Liver (tissue), 9 donors: Measurements from ENCODE around the gene CYBA. TPM values are rescaled to one million over a fixed set of nuclear protein-coding genes. Genes with fewer than 3 reads are reported as not detected.

Experiments
- DNase-seq: peaks from one replicate; pipeline ENCODE4 v3.0.0-alpha.2; 2017; ENCODE audit warnings: low spot score
- H3K27ac ChIP-seq, 2 donors: one replicate each; pipeline ENCODE4 v1.7.0; 2013; ENCODE audit warnings: inconsistent platforms in 2 of 2, low read length in 2 of 2, control low read depth in 1 of 2, low read depth in 1 of 2, mild to moderate bottlenecking in 1 of 2
- H3K27me3 ChIP-seq, 4 donors: one replicate each; pipeline versions ENCODE4 v1.6.1 to v1.7.0; 2013; ENCODE audit warnings: low read length in 3 of 4, inconsistent platforms in 1 of 4, mild to moderate bottlenecking in 1 of 4, moderate library complexity in 1 of 4; ENCODE audit not compliant: control insufficient read depth in 4 of 4, insufficient read depth in 4 of 4
- H3K36me3 ChIP-seq, 4 donors: one replicate each; pipeline versions ENCODE4 v1.6.1 to v1.7.0; 2013; ENCODE audit warnings: low read length in 3 of 4, mild to moderate bottlenecking in 3 of 4, low read depth in 1 of 4, moderate library complexity in 1 of 4; ENCODE audit not compliant: control insufficient read depth in 4 of 4, insufficient read depth in 3 of 4
- H3K4me1 ChIP-seq, 4 donors: one replicate each; pipeline versions ENCODE4 v1.6.1 to v1.7.0; 2013; ENCODE audit warnings: low read length in 3 of 4, mild to moderate bottlenecking in 3 of 4, moderate library complexity in 1 of 4; ENCODE audit not compliant: control insufficient read depth in 4 of 4, insufficient read depth in 4 of 4
- H3K4me3 ChIP-seq, 3 donors: one replicate each; pipeline versions ENCODE4 v1.6.1 to v1.7.0; 2013; ENCODE audit warnings: low read length in 3 of 3, control low read depth in 1 of 3, low read depth in 1 of 3, mild to moderate bottlenecking in 1 of 3
- H3K9ac ChIP-seq, 2 donors: one replicate each; pipeline ENCODE4 v1.7.0; 2013; ENCODE audit warnings: low read length in 2 of 2, mild to moderate bottlenecking in 2 of 2, moderate library complexity in 2 of 2, control low read depth in 1 of 2, low read depth in 1 of 2
- H3K9me3 ChIP-seq, 4 donors: one replicate each; pipeline versions ENCODE4 v1.6.1 to v1.7.0; 2013; ENCODE audit warnings: low read length in 3 of 4; ENCODE audit not compliant: control insufficient read depth in 4 of 4
- EGR1 ChIP-seq, 2 donors: IDR thresholded peaks; 2 replicates each; pipeline ENCODE4 v1.6.1; 2016 to 2018; ENCODE audit warnings: antibody characterized with exemption in 2 of 2, low read depth in 2 of 2
- FOXA1 ChIP-seq: IDR thresholded peaks from 2 replicates; pipeline ENCODE4 v1.6.1; 2016; ENCODE audit warnings: antibody characterized with exemption
- FOXA2 ChIP-seq: IDR thresholded peaks from 2 replicates; pipeline ENCODE4 v1.6.1; 2016; ENCODE audit warnings: antibody characterized with exemption
- GABPA ChIP-seq, 2 donors: IDR thresholded peaks in 1 of 2; conservative IDR thresholded peaks in 1 of 2; 2 replicates each; pipeline ENCODE4 v1.6.1; 2016; ENCODE audit warnings: antibody characterized with exemption in 2 of 2, mild to moderate bottlenecking in 1 of 2, moderate library complexity in 1 of 2
- HNF4A ChIP-seq, 2 donors: conservative IDR thresholded peaks; 2 replicates each; pipeline ENCODE4 v1.6.1; 2016; ENCODE audit warnings: antibody characterized with exemption in 2 of 2, mild to moderate bottlenecking in 2 of 2
- HNF4G ChIP-seq: IDR thresholded peaks from 2 replicates; pipeline ENCODE4 v1.6.1; 2016; ENCODE audit warnings: antibody characterized with exemption
- JUND ChIP-seq, 2 donors: IDR thresholded peaks; 2 replicates each; pipeline ENCODE4 v1.6.1; 2016; ENCODE audit warnings: antibody characterized with exemption in 2 of 2
- NR2F2 ChIP-seq: IDR thresholded peaks from 2 replicates; pipeline ENCODE4 v1.6.1; 2016; ENCODE audit warnings: antibody characterized with exemption
- RAD21 ChIP-seq, 2 donors: IDR thresholded peaks; 2 replicates each; pipeline ENCODE4 v1.6.1; 2016; ENCODE audit warnings: antibody characterized with exemption in 2 of 2, mild to moderate bottlenecking in 2 of 2
- RXRA ChIP-seq, 2 donors: IDR thresholded peaks; 2 replicates each; pipeline ENCODE4 v1.6.1; 2017 to 2018; ENCODE audit warnings: antibody characterized with exemption in 2 of 2, mild to moderate bottlenecking in 1 of 2
- SP1 ChIP-seq: IDR thresholded peaks from 2 replicates; pipeline ENCODE4 v1.6.1; 2018; ENCODE audit warnings: antibody characterized with exemption, mild to moderate bottlenecking
- TAF1 ChIP-seq: conservative IDR thresholded peaks from 2 replicates; pipeline ENCODE4 v1.6.1; 2016; ENCODE audit warnings: antibody characterized with exemption, mild to moderate bottlenecking
- YY1 ChIP-seq: IDR thresholded peaks from 2 replicates; pipeline ENCODE4 v1.6.1; 2016; ENCODE audit warnings: antibody characterized with exemption, mild to moderate bottlenecking
- WGBS: extraction: QIAGEN DNeasy Blood & Tissue Kit; methylation state at CpG from one replicate; pipeline ENCODE4 v1.1.7; 2013; 5-methylcytosine and 5-hydroxymethylcytosine counted together
- polyA plus RNA-seq, 2 donors: library from polyadenylated mRNA; stranded (reverse) in 1 of 2; unstranded in 1 of 2; fragments of 200-250 nt in 1 of 2; fragments of >200 nt in 1 of 2; fragmentation: Nextera tagmentation in 1 of 2; extraction: Ambion mirVana in 1 of 2; gene quantifications; one replicate each; pipeline versions ENCODE4 v1.2.1 to v1.2.3, GENCODE V29; 2013 to 2015
- total RNA-seq, 2 donors: library from RNA; depleted of rRNA; stranded (reverse); fragments of >200 nt; gene quantifications; one replicate each; pipeline ENCODE4 v1.2.3, GENCODE V29; 2014
- TF ChIP-seq, protein P1 (sequence below): IDR thresholded peaks from 2 replicates; pipeline ENCODE4 v1.6.1; 2016; ENCODE audit warnings: antibody characterized with exemption
- TF ChIP-seq, protein P2 (sequence below): IDR thresholded peaks from 2 replicates; pipeline ENCODE4 v1.6.1; 2016; ENCODE audit warnings: antibody characterized with exemption
- TF ChIP-seq, protein P3 (sequence below): IDR thresholded peaks from 2 replicates; pipeline ENCODE4 v1.6.1; 2016; ENCODE audit warnings: antibody characterized with exemption
- TF ChIP-seq, protein P4 (sequence below): fragments of 150-350 bp; IDR thresholded peaks from 2 replicates; pipeline ENCODE4 v1.5.1; 2017; ENCODE audit warnings: improper control_type of control experiment, low read depth, low read length; ENCODE audit not compliant: missing input control
- TF ChIP-seq, protein P5 (sequence below): IDR thresholded peaks from 2 replicates; pipeline ENCODE4 v1.6.1; 2016; ENCODE audit warnings: antibody characterized with exemption, mild to moderate bottlenecking
- donor health status: healthy.
- donor health status: healthy.
- donor health status: healthy.
- donor health status: healthy.
- donor health status: healthy.

CYBA gene
- total and polyA plus RNA-seq, 4 donors = 39.0 to 217 (median 52.6) TPM

DNA sequence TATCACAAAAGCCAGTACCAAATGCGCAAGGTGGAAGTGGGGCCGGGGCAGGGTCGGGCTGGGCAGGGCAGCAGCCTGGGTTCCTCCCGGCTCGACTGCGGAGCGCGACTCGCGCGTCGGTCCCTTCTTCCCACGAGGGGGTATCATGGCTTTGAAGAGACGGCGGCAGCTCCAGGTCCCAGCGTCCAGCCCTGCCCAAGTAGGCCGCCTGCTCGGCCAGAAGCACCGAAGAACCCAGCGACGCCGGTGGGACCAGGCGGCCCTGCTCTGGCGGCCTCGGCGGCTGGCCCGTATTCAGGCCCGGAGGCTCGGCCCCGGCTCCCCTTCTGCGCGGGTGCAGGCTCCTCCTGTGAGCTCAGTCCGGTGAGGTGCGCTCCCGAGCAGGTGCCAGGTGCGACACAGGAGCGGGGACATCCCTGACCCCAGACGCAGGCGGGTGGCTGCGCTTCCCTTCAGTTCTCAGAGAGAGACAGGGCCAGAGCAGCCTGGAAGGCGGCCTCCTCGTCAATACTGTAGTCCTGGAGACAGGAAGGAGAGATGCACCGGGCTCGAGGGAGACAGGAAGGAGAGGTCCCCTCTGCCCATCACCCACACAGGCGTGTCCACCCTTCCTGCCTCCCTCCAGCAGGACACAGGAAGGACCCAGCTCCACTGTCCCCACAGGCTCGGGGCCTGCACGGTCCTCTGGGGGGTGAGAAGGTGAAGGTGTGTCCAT is 46.4 kb upstream of the CYBA start (continued):
- no peak for TF ChIP-seq TAF1
- TF ChIP-seq, protein P1, sequence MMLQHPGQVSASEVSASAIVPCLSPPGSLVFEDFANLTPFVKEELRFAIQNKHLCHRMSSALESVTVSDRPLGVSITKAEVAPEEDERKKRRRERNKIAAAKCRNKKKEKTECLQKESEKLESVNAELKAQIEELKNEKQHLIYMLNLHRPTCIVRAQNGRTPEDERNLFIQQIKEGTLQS = no peak
- no peak for TF ChIP-seq EGR1 (IDR thresholded peaks at IDR 0.05; ENCODE audit: low read depth in 2 of 2)
- TF ChIP-seq NR2F2 = no peak
- no peak for TF ChIP-seq JUND (IDR thresholded peaks at IDR 0.05)

DNA sequence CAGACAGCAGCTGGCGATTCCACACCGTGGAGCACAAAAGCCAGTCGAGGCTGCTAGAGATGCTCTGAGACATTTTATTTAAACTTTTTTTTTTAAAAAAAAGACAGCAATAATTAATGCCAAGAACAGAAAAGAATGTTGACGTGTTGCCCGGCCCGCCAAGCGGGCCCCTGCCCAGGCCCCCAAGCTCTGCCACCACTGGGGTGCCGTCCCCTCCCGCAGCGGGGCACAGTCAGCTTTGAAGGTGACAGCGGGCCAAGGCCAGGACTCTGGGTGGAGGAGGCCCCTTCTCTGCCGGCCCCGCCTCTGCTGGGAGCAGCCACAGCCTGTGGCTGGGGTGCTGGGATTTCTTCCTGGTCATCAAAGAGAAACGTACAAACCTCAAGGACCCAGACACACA is 45.6 kb upstream of the CYBA start:
- Histone ChIP-seq H3K9me3 (no peaks in the 10 kb centered on the region), H3K4me3 (no peak overlapping the region), H3K36me3 (peaks cover 2 to 15% (median 6%) of the 10 kb centered on the region in 4 donors), H3K27me3 (no peaks in the 10 kb centered on the region), H3K9ac (no peak overlapping the region), H3K27ac (no peak overlapping the region), H3K4me1 (peaks cover 0 to 4% (median 1%) of the 10 kb centered on the region in 4 donors)
- 88% methylated on average over 14 of the region's 14 CpGs for WGBS
- TF ChIP-seq, protein P1 = no peak
- TF ChIP-seq FOXA1 = no peak
- no peak for DNase-seq

DNA sequence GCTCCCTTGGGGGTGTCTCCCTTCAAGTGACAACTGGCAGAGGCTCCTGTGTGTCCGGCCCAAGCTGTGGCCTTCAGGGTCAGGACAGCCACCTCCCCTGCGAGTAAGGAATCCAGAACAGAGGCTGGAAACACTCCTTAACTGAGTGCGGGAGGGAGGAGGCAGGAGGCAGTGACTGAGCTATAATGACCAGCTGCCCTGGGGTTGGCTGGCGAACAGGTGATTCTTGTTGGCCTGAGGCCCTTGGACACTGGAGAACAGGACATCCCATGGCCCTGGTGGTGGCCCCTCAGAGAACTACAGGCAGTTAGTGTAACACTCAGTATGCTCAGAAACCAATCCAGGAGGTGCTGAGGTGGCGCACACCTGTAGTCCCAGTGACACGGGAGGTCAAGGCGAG is 44.9 kb upstream of the CYBA start:
- Histone ChIP-seq H3K9ac (no peak overlapping the region), H3K36me3 (peaks cover 2 to 15% (median 6%) of the 10 kb centered on the region in 4 donors), H3K27me3 (no peaks in the 10 kb centered on the region), H3K4me3 (no peak overlapping the region), H3K27ac (no peak overlapping the region), H3K9me3 (no peaks in the 10 kb centered on the region), H3K4me1 (peaks cover 0 to 3% (median 0%) of the 10 kb centered on the region in 4 donors)
- WGBS = 95% methylated on average over 7 of the region's 7 CpGs
- no peak for DNase-seq
- TF ChIP-seq NR2F2 (no peak), TAF1 (no peak), RAD21 (IDR thresholded peaks at IDR 0.05) (no peak), RXRA (IDR thresholded peaks at IDR 0.05) (no peak), FOXA1 (no peak), EGR1 (IDR thresholded peaks at IDR 0.05; ENCODE audit: low read depth in 2 of 2) (no peak), JUND (IDR thresholded peaks at IDR 0.05) (no peak), YY1 (no peak), HNF4A (conservative IDR thresholded peaks at IDR 0.05) (no peak), SP1 (no peak), FOXA2 (no peak), GABPA (IDR thresholded peaks at IDR 0.05 in 1 of 2, conservative IDR thresholded peaks at IDR 0.05 in 1 of 2) (no peak), HNF4G (no peak)
- TF ChIP-seq, protein P2, sequence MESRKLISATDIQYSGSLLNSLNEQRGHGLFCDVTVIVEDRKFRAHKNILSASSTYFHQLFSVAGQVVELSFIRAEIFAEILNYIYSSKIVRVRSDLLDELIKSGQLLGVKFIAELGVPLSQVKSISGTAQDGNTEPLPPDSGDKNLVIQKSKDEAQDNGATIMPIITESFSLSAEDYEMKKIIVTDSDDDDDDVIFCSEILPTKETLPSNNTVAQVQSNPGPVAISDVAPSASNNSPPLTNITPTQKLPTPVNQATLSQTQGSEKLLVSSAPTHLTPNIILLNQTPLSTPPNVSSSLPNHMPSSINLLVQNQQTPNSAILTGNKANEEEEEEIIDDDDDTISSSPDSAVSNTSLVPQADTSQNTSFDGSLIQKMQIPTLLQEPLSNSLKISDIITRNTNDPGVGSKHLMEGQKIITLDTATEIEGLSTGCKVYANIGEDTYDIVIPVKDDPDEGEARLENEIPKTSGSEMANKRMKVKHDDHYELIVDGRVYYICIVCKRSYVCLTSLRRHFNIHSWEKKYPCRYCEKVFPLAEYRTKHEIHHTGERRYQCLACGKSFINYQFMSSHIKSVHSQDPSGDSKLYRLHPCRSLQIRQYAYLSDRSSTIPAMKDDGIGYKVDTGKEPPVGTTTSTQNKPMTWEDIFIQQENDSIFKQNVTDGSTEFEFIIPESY = no peak
- TF ChIP-seq, protein P3, sequence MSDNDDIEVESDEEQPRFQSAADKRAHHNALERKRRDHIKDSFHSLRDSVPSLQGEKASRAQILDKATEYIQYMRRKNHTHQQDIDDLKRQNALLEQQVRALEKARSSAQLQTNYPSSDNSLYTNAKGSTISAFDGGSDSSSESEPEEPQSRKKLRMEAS = no peak
- TF ChIP-seq, protein P4, sequence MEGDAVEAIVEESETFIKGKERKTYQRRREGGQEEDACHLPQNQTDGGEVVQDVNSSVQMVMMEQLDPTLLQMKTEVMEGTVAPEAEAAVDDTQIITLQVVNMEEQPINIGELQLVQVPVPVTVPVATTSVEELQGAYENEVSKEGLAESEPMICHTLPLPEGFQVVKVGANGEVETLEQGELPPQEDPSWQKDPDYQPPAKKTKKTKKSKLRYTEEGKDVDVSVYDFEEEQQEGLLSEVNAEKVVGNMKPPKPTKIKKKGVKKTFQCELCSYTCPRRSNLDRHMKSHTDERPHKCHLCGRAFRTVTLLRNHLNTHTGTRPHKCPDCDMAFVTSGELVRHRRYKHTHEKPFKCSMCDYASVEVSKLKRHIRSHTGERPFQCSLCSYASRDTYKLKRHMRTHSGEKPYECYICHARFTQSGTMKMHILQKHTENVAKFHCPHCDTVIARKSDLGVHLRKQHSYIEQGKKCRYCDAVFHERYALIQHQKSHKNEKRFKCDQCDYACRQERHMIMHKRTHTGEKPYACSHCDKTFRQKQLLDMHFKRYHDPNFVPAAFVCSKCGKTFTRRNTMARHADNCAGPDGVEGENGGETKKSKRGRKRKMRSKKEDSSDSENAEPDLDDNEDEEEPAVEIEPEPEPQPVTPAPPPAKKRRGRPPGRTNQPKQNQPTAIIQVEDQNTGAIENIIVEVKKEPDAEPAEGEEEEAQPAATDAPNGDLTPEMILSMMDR = no peak
- TF ChIP-seq, protein P1 = no peak
- TF ChIP-seq, protein P5, sequence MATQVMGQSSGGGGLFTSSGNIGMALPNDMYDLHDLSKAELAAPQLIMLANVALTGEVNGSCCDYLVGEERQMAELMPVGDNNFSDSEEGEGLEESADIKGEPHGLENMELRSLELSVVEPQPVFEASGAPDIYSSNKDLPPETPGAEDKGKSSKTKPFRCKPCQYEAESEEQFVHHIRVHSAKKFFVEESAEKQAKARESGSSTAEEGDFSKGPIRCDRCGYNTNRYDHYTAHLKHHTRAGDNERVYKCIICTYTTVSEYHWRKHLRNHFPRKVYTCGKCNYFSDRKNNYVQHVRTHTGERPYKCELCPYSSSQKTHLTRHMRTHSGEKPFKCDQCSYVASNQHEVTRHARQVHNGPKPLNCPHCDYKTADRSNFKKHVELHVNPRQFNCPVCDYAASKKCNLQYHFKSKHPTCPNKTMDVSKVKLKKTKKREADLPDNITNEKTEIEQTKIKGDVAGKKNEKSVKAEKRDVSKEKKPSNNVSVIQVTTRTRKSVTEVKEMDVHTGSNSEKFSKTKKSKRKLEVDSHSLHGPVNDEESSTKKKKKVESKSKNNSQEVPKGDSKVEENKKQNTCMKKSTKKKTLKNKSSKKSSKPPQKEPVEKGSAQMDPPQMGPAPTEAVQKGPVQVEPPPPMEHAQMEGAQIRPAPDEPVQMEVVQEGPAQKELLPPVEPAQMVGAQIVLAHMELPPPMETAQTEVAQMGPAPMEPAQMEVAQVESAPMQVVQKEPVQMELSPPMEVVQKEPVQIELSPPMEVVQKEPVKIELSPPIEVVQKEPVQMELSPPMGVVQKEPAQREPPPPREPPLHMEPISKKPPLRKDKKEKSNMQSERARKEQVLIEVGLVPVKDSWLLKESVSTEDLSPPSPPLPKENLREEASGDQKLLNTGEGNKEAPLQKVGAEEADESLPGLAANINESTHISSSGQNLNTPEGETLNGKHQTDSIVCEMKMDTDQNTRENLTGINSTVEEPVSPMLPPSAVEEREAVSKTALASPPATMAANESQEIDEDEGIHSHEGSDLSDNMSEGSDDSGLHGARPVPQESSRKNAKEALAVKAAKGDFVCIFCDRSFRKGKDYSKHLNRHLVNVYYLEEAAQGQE = no peak
